GM12873 (cell line): ENCODE data around the gene CBLL2.

ENCODE experiments used
- TF ChIP-seq, protein P1 (sequence below): IDR thresholded peaks from 2 replicates; pipeline ENCODE4 v1.5.1; 2012; ENCODE audit warnings: low read depth, mild to moderate bottlenecking, moderate library complexity, low read length, control low read depth; ENCODE audit not compliant: insufficient read depth; ENCODE audit errors: missing control alignments

Gene CBLL2

GRCh38 chrX:22268706-22269105 lies 4.0 kb upstream of the CBLL2 start:
- TF ChIP-seq, protein P1, sequence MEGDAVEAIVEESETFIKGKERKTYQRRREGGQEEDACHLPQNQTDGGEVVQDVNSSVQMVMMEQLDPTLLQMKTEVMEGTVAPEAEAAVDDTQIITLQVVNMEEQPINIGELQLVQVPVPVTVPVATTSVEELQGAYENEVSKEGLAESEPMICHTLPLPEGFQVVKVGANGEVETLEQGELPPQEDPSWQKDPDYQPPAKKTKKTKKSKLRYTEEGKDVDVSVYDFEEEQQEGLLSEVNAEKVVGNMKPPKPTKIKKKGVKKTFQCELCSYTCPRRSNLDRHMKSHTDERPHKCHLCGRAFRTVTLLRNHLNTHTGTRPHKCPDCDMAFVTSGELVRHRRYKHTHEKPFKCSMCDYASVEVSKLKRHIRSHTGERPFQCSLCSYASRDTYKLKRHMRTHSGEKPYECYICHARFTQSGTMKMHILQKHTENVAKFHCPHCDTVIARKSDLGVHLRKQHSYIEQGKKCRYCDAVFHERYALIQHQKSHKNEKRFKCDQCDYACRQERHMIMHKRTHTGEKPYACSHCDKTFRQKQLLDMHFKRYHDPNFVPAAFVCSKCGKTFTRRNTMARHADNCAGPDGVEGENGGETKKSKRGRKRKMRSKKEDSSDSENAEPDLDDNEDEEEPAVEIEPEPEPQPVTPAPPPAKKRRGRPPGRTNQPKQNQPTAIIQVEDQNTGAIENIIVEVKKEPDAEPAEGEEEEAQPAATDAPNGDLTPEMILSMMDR: no peak

DNA sequence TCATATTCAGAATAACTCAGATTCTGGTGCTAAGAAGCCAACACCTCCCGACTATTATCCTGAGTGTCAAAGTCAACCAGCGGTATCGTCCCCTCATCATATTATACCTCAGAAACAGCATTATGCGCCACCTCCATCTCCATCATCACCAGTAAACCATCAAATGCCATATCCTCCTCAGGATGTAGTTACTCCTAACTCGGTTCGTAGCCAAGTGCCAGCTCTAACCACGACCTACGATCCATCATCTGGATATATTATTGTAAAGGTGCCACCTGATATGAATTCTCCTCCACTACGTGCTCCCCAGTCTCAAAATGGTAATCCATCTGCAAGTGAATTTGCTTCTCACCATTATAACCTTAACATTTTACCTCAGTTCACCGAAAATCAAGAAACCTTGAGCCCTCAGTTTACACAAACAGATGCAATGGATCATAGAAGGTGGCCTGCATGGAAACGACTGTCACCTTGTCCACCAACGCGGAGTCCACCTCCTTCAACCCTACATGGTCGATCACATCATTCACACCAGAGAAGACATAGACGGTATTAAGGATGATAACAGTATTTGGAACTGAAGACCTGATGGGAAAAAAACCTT lies 1.1 kb downstream of the CBLL2 start:
- TF ChIP-seq, protein P1: no peak

GRCh38 chrX:22276781-22277180 lies 4.1 kb downstream of the CBLL2 start:
- TF ChIP-seq, protein P1: no peak

DNA sequence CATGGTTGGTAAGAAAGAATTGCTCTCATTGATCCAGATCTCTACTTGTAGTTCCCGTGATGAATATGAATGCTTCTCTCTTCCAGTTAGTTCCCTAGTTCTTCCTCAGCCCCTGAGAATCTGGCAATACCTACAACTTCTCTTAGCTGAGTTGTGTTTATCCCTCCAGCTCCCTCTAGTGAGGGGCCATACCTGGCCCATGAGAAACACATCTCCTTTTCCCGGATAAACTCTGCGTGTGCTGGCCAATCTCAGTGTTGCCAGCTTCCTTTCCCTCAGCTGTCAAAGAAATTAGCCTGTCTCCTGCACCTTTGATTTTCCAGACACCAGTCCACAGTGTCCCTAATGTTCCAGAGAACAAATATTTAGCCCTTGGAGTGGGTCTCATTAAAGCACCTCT lies 5.7 kb downstream of the CBLL2 start:
- TF ChIP-seq, protein P1: no peak

DNA sequence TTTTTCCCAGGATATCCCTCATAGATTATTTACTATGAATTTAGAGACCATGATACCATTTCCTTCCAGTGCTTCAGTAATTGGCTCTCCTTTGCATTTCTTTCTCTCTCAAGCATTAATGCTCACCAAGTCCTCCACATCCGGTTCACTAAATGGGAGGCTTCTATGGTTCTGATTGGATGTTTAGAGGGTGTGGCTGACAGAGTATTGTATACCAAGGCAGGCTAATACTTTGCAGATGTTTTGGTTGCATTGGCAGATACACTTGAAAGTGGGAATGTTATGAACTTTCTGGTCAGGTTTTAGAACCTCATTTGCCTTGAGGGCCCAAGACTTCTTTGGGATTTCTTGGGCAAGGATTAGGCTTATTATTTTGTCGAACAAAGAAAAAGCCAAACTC lies 24.2 kb downstream of the CBLL2 start:
- TF ChIP-seq, protein P1: no peak

DNA sequence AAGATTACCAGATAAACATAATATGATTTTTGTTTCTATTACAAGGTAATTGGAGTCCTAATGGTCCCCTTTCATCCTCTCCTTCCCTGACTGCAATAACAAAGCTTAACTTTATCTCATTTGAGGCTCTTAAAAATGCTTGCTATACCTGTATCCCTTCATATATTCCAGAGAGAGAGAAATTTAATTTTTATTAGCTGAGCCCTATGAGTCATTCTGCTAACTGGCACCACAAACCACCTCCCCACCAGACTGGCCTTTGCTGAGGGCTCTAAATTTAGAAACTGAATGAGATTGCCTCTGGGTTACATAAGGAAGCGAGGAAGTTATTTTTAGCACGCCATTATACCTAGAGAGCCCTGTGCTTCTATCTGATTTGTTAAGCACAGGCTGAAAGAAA lies 27.4 kb downstream of the CBLL2 start:
- TF ChIP-seq, protein P1: no peak

DNA sequence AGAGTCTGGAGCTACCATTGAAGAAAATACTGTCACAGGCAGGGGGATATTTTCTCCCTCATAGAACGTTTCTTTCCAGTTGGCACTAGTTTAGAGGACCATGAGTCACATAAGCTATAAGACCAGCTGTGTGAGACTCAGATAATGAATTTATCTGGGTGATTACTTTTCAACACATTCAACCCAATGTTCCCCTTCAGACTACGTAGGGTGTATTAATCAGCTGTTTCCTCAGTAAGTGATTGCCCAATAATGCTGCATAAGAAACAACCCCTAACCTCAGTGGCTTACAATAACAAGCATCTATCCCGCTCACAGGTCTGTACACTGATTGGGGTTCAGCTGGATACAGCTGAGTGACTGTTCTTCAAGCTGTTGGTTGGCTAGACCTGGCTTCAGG lies 38.1 kb downstream of the CBLL2 start:
- TF ChIP-seq, protein P1: no peak
